Lung microvascular endothelial cell (primary cell): ENCODE results near the gene TOM1L2. TPM values are rescaled to one million over a fixed set of nuclear protein-coding genes. Genes with fewer than 3 reads are reported as not detected.
A peak's percentile ranks its signal among the peaks of the same experiment; 100 is the strongest.
"Not testable (repeated sequence)": the region's sequence is repeated elsewhere in the genome, so short reads cannot be mapped to it uniquely, and the experiment has no call there.

Experiments
- DNase-seq, 2 donors: peaks; one replicate each; pipeline versions ENCODE4 v3.0.0 to v3.0.0-alpha.2; 2010; ENCODE audit warnings: low read depth in 2 of 2
- total RNA-seq: library from RNA; depleted of rRNA; stranded (reverse); fragments of >200 nt; gene quantifications from 2 replicates; pipeline ENCODE4 v1.2.1, GENCODE V29; 2014

Gene TOM1L2
- total RNA-seq, 1 donor from 2014 or later: 18.5 TPM

GRCh38 chr17:17924131-17924856 lies 47.9 kb downstream of the TOM1L2 start:
- no peak for DNase-seq

DNA sequence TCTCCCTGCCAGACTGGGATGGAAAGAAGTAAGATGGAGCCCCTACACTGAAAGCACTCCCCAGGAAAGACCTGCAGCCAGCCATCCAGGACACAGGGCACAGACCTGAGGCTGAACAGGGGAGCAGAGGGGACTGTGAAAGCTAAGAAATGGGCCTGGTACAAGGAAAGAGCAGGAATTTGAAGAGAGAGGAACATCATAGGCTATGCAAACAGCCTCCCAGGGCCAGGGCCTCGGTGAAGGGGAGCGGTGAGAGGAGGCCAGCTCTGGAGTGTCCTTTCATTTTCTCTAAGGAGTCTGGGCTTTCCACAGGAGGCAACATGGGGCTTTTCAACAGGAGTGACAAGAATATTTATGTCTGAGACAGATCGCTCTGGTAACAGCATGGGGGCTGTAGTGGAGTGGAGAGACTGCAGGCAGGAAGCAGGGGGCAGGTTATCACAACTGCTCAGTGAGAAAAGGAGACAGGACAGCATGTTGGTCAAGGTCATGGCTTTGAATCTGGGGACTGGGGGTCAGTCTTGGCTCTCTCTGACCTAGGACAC lies 50.1 kb downstream of the TOM1L2 start:
- no peak for DNase-seq

GRCh38 chr17:17921192-17922069 lies 50.8 kb downstream of the TOM1L2 start:
- peak; percentile 62 to 78 for DNase-seq

DNA sequence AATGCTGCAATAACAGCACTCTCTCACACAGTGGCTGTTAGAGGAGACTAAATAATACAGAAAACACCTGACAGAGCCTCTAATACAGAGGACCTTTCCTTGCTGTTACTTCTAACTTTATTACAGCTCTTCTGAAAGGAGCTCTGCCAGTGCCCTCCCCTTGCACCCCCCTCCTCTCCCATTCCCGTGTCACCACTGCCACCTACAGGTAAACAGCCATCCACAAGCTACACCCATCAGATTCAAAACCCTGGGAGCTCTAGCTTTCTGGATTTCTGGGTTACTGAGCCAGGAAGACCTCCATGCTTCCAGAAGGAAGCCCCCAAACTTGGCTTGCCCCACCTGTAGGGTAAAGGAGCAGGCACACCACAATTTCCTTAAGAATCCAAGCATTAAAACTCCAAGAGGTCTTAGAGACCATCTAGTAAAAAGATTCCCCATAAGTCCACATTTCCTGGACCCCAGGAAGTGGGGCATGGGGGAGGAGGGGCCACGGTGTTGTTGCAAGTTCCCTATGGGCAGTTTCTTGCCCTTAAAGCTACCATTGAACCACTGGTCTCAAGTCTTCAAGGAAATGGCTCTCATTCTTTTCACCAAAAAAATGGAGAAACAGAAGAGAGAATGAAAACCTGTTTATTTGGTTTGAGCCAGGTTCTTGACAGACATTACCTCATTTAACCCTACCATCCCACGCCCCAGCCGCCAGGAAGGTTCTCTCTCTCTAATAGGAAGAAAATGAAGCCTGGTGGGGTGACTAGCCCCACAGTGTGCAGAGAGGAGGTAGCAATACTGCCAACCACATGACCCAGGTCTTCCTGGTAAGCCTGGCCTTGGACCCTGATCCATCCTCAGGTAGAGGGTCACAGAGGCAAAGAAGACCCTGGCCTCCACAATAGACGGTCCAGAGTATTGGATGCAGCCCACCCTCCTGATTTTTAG lies 52.8 kb downstream of the TOM1L2 start:
- peak; percentile 80 to 88 for DNase-seq

GRCh38 chr17:17917394-17917793 lies 54.8 kb downstream of the TOM1L2 start:
- no peak for DNase-seq

DNA sequence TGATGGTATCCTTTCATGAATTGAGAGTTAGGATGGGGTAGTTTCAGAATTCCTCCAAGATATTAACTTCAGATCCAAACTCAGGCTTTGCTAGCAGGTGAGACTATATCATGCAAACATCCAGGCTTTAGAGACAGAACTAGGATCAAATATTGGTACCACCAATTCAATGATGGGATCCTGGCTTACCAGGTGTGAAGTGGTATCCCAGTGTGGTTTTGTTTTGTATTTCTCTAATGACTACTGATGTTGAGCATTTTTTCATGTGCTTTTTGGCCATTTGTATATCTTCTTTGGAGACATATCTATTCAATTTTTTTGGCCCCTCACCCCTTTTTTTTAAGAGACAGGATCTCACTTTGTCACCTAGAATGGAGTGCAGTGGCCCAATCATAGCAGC lies 57.0 kb downstream of the TOM1L2 start:
- DNase-seq: no peak

GRCh38 chr17:17913695-17914332 lies 58.4 kb downstream of the TOM1L2 start:
- DNase-seq: peak; percentile 75 to 83

DNA sequence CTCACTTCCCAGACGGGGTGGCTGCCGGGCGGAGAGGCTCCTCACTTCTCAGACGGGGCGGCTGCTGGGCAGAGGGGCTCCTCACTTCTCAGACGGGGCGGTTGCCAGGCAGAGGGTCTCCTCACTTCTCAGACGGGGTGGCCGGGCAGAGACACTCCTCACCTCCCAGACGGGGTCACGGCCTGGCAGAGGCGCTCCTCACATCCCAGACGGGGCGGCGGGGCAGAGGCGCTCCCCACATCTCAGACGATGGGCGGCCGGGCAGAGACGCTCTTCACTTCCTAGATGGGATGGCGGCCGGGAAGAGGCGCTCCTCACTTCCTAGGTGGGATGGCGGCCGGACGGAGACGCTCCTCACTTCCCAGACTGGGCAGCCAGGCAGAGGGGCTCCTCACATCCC lies 59.9 kb downstream of the TOM1L2 start:
- DNase-seq: not testable (repeated sequence)

DNA sequence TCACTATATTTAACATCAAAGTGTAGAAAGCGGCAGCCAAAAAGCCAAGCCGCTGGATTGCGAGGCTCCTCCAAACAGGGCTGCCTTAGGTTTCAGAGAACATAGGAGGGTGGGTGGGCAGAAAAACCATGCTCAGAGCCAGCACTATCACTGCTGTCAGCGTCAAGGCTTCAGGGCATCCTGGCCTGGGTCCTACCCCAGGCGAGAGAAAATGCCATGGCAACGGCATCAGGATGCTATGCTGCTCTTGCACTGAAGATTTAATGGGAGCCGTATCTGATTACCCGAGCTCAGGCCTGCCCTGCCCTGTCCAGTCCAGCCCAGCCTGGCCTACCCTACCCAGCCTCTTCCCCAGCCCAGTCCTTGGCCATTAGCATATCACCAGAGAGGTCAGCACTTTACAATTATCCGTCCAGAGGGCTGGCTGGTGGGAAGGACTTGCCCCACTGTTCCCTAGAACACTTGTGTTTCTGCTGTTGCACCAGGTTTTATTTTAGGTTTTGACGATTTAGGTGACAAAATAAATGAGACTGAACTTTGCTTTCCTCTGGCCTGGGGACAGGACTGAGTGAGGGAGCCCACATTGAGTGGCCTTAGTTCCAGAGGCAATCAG lies 61.1 kb downstream of the TOM1L2 start:
- DNase-seq: no peak

- DNase-seq: no peak
Observed at GRCh38 chr17:17910060-17910459, 62.1 kb downstream of the TOM1L2 start.

DNA sequence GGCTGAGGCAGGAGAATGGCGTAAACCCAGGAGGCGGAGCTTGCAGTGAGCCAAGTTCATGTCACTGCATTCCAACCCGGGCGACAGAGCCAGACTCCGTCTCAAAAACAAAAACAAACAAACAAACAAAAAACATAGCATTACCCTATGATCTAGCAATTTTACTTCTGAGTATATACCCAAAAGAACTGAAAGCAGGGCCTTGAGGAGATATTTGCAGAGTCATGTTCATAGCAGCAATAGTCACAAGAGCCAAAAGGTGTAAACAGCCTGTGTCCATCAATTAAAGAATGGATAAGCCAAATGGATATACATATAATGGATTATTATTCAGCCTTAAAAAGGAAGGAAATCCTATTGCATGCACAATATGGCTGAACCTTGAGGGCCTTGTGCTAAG lies 63.1 kb downstream of the TOM1L2 start:
- DNase-seq: no peak

DNA sequence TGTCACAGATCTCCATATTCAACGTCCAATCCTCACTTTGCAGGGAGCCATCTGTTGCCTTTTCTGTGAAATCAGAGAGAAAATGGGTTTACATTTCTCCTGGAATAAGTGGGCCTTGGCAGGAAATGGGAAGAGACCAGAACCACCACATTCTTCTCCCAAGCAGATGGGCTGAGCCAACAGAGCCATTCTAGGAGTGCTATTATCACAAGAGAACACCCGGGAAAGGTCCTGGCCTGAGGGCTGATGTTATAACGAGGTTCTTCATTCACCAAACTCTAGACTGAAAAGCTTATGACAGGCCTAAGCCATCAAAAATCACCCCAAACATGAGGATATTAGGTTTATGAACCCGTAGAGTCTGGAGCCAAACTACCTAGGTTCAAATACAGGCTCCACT lies 64.7 kb downstream of the TOM1L2 start:
- no peak for DNase-seq

GRCh38 chr17:17906418-17907215 lies 65.6 kb downstream of the TOM1L2 start:
- peak; percentile 34 to 75 for DNase-seq

DNA sequence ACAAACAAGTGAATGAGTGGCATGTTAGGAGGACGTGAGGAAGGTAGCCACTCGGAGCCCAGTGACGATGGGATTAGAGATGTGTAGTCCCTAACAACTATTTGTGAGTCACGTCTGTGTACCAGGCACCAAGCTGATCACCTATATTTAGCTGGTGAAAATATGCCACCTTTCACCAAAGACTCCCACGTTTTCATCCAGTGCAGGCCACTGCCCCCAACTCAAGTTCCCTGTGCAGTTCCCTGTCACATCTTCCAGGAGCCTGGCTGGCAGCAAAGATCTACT lies 67.2 kb downstream of the TOM1L2 start:
- no peak for DNase-seq

DNA sequence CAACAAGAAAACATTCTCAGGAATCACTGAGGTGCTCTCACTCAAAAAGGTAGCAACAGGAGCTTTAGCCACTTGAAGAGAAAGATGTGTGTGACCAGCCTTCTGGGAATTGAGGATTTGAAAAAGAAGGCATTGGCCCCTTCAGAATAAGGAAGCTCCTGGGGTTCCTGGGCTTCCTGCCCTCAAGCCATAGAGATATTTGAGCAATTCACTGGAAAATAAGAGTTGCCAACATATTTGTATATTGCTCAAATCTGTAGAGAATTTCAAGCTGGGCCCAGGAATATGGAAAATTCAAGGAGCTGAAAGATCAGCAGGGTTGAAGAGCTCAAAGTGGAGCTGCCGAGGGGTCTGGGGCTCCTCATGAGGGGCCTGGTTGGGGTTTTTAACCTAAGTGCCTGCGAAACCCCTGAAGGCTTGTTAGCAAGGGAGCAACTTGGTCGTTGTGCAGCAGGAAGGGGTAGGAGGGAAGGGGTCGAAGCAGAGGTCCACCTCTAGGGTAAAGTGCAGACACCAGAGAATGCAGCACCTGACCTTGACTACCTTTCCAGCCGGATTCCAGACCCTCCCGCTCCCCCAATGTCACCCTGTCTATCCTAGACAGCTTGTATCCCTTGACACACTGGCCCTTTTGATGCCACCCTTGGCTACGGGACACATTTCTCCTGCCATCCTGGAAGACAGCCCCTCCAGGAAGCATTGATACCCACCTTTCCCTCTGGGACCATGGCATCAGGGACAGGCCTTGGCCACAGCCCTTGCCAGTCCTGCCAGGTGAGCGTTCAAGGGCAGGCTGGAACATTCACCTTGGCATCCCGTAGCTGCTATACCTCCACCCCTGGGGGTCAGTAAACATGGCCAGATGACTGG lies 67.8 kb downstream of the TOM1L2 start:
- no peak for DNase-seq

DNA sequence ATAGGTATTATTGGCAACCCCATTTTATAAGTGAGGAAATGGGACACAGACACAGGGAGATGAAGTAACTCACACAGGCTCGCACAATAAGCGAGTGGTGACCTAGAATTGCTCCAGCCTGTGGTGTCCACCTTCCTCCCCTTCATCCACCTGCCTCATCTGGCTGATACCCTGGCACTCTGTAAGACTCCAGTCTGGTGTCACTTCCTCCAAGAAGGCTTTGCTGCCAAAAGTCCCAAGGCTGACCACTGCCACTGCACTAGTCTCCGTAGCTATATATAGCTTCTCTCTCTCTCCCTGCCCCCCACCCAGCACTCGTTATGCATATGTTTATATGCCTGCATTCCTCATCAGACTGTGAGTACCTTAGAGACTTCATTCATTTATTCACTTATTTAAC lies 69.3 kb downstream of the TOM1L2 start:
- DNase-seq: no peak

GRCh38 chr17:17902376-17902775 lies 69.8 kb downstream of the TOM1L2 start:
- no peak for DNase-seq

- DNase-seq: peak; percentile 95 to 99
Observed at GRCh38 chr17:17900615-17901520, 71.3 kb downstream of the TOM1L2 start.
